ENCODE results near the gene MARCHF11. TPM values are rescaled to one million over a fixed set of nuclear protein-coding genes. Genes with fewer than 3 reads are reported as not detected.

MARCHF11 gene
- total RNA-seq (2021) (not detected in 2 replicates), Bru-seq, nascent RNA (percentile 2 among the genes with signal in this experiment), BruChase-seq, experiment 1, labeled RNA remaining after a 2-hour chase (percentile 3 among the genes with signal in this experiment), BruChase-seq, experiment 2, labeled RNA remaining after a 6-hour chase (percentile 2 among the genes with signal in this experiment)
- long read RNA-seq, result 0 reads

- TF ChIP-seq EZH2 (IDR thresholded peaks at IDR 0.05; ENCODE audit: borderline replicate concordance, low read depth, low read length, poor library complexity, severe bottlenecking) (no peak), CTCF (conservative IDR thresholded peaks at IDR 0.05; ENCODE audit: low read depth, low read length) (no peak)
- Histone ChIP-seq H3K27me3 (replicated peaks; ENCODE audit: insufficient read depth, low read depth, low read length, poor library complexity) (peaks cover 73% of the 10 kb centered on the region), H3K4me1 (ENCODE audit: insufficient read depth, low read length, poor library complexity, severe bottlenecking) (no peaks in the 10 kb centered on the region), H3K4me3 (ENCODE audit: low read depth, low read length, poor library complexity, severe bottlenecking) (no peak within 1 kb of the TSS), H3K9me3 (ENCODE audit: low read depth, low read length, poor library complexity, severe bottlenecking) (no peaks in the 10 kb centered on the region), H3K36me3 (ENCODE audit: insufficient read depth, low read length, poor library complexity, severe bottlenecking) (no peaks in the 10 kb centered on the region), H3K27ac (ENCODE audit: low read depth, low read length, poor library complexity, severe bottlenecking) (no peak within 1 kb of the TSS)
- CTCF ChIA-PET, result interaction anchor here (0.7 kb wide), 1 partner anchor 266 kb away, joined by 3 read pairs; no protein-coding TSS in a partner anchor
- BruUV-seq (replicated peaks), result no TSS peak
- intact Hi-C loops (cut with micrococcal nuclease; ENCODE audit: unreplicated experiment), result no loop called here
- POLR2A ChIA-PET (ENCODE audit: low non-redundant PET), result no interaction called here
- peak; percentile 2 for DNase-seq (ENCODE audit: low spot score)
Measured at GRCh38 chr5:16179511-16179935, at the start of gene MARCHF11. TSS of gene MARCHF11 (minus strand) at chr5:16179791. CDS start at chr5:16179575, 216 bp downstream.

DNA sequence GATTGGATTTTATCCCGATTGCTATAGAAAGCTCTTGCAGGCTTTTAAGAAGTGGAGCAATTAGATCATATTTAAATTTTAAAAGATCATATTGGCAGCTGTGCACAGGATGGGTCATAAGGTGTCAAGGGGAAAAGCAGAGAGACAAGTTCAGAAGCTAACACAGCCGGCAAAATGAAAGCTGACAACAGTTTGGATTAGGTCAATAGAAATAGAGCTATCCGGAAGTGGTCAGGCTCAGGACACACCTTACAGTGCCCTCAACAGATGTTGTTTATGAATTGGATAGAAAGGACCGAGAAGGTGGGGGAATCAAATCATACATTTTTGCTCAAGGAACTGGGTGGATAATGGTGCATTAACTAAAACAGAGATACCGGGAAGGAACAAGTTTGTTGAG, 46.3 kb upstream of the MARCHF11 start:
- Histone ChIP-seq H3K27ac (ENCODE audit: low read depth, low read length, poor library complexity, severe bottlenecking) (no peak overlapping the region), H3K4me3 (ENCODE audit: low read depth, low read length, poor library complexity, severe bottlenecking) (no peak overlapping the region), H3K4me1 (ENCODE audit: insufficient read depth, low read length, poor library complexity, severe bottlenecking) (no peaks in the 10 kb centered on the region), H3K9me3 (ENCODE audit: low read depth, low read length, poor library complexity, severe bottlenecking) (no peaks in the 10 kb centered on the region), H3K36me3 (ENCODE audit: insufficient read depth, low read length, poor library complexity, severe bottlenecking) (no peaks in the 10 kb centered on the region), H3K27me3 (replicated peaks; ENCODE audit: insufficient read depth, low read depth, low read length, poor library complexity) (peaks cover 25% of the 10 kb centered on the region)
- TF ChIP-seq CTCF (conservative IDR thresholded peaks at IDR 0.05; ENCODE audit: low read depth, low read length) (no peak), EZH2 (IDR thresholded peaks at IDR 0.05; ENCODE audit: borderline replicate concordance, low read depth, low read length, poor library complexity, severe bottlenecking) (no peak)
- no TSS peak for BruUV-seq (replicated peaks)
- no peak for DNase-seq (ENCODE audit: low spot score)
- intact Hi-C loops (cut with micrococcal nuclease; ENCODE audit: unreplicated experiment), result no loop called here
- CTCF ChIA-PET, result no interaction called here
- POLR2A ChIA-PET (ENCODE audit: low non-redundant PET), result no interaction called here

DNA sequence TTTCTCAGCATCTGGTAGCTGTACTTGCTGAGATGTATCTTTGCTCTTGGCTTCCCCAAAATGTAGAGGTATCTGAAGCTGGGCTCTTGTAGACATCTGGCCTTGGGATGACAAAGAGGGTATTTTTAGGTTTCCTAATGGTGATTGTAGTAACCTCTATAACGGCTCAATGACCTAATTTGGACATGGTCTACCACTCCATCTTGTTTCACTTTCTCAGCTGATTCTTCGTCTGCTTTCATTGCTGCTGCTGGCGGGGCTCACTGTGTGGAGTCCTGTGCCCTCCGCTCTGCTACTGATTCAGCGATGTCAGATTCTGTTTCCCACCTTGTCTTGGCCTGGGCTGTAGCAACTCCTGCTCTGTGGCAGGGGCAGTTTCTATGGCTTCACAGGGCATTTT, 12.7 kb upstream of the MARCHF11 start:
- TF ChIP-seq CTCF (conservative IDR thresholded peaks at IDR 0.05; ENCODE audit: low read depth, low read length) (no peak), EZH2 (IDR thresholded peaks at IDR 0.05; ENCODE audit: borderline replicate concordance, low read depth, low read length, poor library complexity, severe bottlenecking) (no peak)
- no peak for DNase-seq (ENCODE audit: low spot score)
- intact Hi-C loops (cut with micrococcal nuclease; ENCODE audit: unreplicated experiment), result no loop called here
- H3K9me3 ChIP-seq (ENCODE audit: low read depth, low read length, poor library complexity, severe bottlenecking), result no peaks in the 10 kb centered on the region
- H3K4me1 ChIP-seq (ENCODE audit: insufficient read depth, low read length, poor library complexity, severe bottlenecking), result no peaks in the 10 kb centered on the region
- no peak overlapping the region for H3K27ac ChIP-seq (ENCODE audit: low read depth, low read length, poor library complexity, severe bottlenecking)
- H3K4me3 ChIP-seq (ENCODE audit: low read depth, low read length, poor library complexity, severe bottlenecking), result no peak overlapping the region
- H3K27me3 ChIP-seq (replicated peaks; ENCODE audit: insufficient read depth, low read depth, low read length, poor library complexity), result no peaks in the 10 kb centered on the region
- POLR2A ChIA-PET (ENCODE audit: low non-redundant PET), result no interaction called here
- BruUV-seq (replicated peaks), result no TSS peak
- H3K36me3 ChIP-seq (ENCODE audit: insufficient read depth, low read length, poor library complexity, severe bottlenecking), result no peaks in the 10 kb centered on the region
- CTCF ChIA-PET, result no interaction called here
